NCI-H82 treated with DMSO at 0.1 percent for 48 hours (cell line): Measurements from ENCODE around the gene ASAH2.

Source experiments
- DNase-seq: peaks from one replicate; lab custom pipeline; 2025; ENCODE audit not compliant: unreplicated experiment; lab: John Stamatoyannopoulos, UW

ASAH2 gene

DNA sequence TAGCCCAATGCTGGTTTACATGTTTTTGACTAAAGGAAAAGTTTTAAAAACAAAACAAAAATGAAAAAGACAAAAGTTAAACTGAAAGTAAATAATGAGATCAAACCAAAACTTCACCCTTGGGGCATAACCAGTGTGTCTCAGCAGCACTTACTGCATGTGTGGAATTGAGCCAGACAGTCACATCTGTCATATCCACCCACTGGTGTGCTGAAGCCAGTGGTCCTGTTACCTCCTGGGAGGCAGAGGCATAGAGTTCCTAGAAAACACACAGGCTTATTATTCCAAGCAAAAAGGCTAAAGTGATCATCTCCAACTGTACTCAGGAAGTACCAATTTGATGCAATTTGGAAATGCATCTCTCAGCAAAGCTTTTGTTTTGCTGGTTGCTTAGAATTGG is 40.4 kb downstream of the ASAH2 start:
- no peak for DNase-seq
